H1 (cell line): ENCODE results near the gene OPN1MW2. TPM values are rescaled to one million over a fixed set of nuclear protein-coding genes. Genes with fewer than 3 reads are reported as not detected.
"Not testable (repeated sequence)": the region's sequence is repeated elsewhere in the genome, so short reads cannot be mapped to it uniquely, and the experiment has no call there.

Experiments
- CTCF ChIA-PET: fragments of 300-600 bp; sonication (Branson Sonifier 250); formaldehyde crosslinking; loops from one replicate; lab custom pipeline; 2021; ENCODE audit not compliant: partially characterized antibody; lab: Charles Lee
- POLR2A ChIA-PET: fragments of 300-600 bp; sonication (Branson Sonifier 250); formaldehyde crosslinking; loops from one replicate; lab custom pipeline; 2021; ENCODE audit warnings: inconsistent platforms; ENCODE audit not compliant: partially characterized antibody; lab: Charles Lee
- DNase-seq, 2 experiments: peaks; one replicate each; pipeline versions ENCODE4 v3.0.0 to v3.0.0-alpha.2; 2010 to 2022; ENCODE audit warnings: low spot score in 2 of 2, low read depth in 1 of 2, mixed read lengths in 1 of 2
- FAIRE-seq: peaks from 2 replicates; lab custom pipeline; 2011; peaks lifted over from hg19 to GRCh38; lab: Jason Lieb, UNC
- H2AFZ ChIP-seq: 2 replicates; pipeline ENCODE4 v1.8.1; 2012; ENCODE audit warnings: low read length, inconsistent platforms
- H2AK5ac ChIP-seq: 2 replicates; pipeline ENCODE4 v1.6.1; 2013; ENCODE audit warnings: low read depth, low read length
- H2BK120ac ChIP-seq: replicated peaks from 2 replicates; pipeline ENCODE3; 2013; ENCODE audit warnings: low read depth, low read length, inconsistent platforms
- H2BK12ac ChIP-seq: 2 replicates; pipeline ENCODE4 v1.6.1; 2013; ENCODE audit warnings: low read depth, low read length
- H2BK15ac ChIP-seq: 2 replicates; pipeline ENCODE4 v1.6.1; 2013; ENCODE audit warnings: low read length
- H2BK20ac ChIP-seq: 2 replicates; pipeline ENCODE4 v1.6.1; 2013; ENCODE audit warnings: low read length
- H2BK5ac ChIP-seq: 2 replicates; pipeline ENCODE4 v1.6.1; 2013; ENCODE audit warnings: low read depth, low read length
- H3K14ac ChIP-seq: 2 replicates; pipeline ENCODE4 v1.6.1; 2013; ENCODE audit warnings: inconsistent platforms; ENCODE audit not compliant: insufficient read length
- H3K18ac ChIP-seq: 2 replicates; pipeline ENCODE4 v1.6.1; 2013; ENCODE audit warnings: low read length; ENCODE audit errors: extremely low read depth
- H3K23ac ChIP-seq: 2 replicates; pipeline ENCODE4 v1.6.1; 2013; ENCODE audit warnings: inconsistent platforms; ENCODE audit not compliant: insufficient read length
- H3K23me2 ChIP-seq: 2 replicates; pipeline ENCODE4 v1.6.1; 2013; ENCODE audit warnings: low read depth, low read length
- H3K27ac ChIP-seq: 2 replicates; pipeline ENCODE4 v1.6.1; 2011; ENCODE audit warnings: low read depth, low read length, inconsistent platforms
- H3K27me3 ChIP-seq, 4 experiments: replicated peaks in 1 of 4; 1 replicate in 1 of 4; 2 replicates in 3 of 4; pipeline versions ENCODE4 v1.6.1 to v1.8.1; 2011 to 2013; ENCODE audit warnings: low read length in 3 of 4, mild to moderate bottlenecking in 3 of 4, inconsistent platforms in 2 of 4, mixed read lengths in 2 of 4, moderate library complexity in 1 of 4; ENCODE audit not compliant: control insufficient read depth in 3 of 4, insufficient read depth in 3 of 4; ENCODE audit errors: extremely low read depth in 1 of 4
- H3K36me3 ChIP-seq, 4 experiments: 2 replicates each; pipeline versions ENCODE4 v1.6.1 to v1.8.1; 2011 to 2013; ENCODE audit warnings: mild to moderate bottlenecking in 4 of 4, low read length in 3 of 4, moderate library complexity in 2 of 4, control low read depth in 1 of 4, inconsistent platforms in 1 of 4; ENCODE audit not compliant: insufficient read depth in 4 of 4, control insufficient read depth in 2 of 4
- H3K4ac ChIP-seq: replicated peaks from 2 replicates; pipeline ENCODE3; 2013; ENCODE audit warnings: low read length, low read depth, mixed read lengths, inconsistent platforms; ENCODE audit not compliant: insufficient read length
- H3K4me1 ChIP-seq, 4 experiments: replicated peaks in 1 of 4; 1 replicate in 1 of 4; 2 replicates in 3 of 4; pipeline versions ENCODE4 v1.6.1 to v1.8.1; 2011 to 2013; ENCODE audit warnings: low read length in 3 of 4, inconsistent platforms in 2 of 4, mixed read lengths in 1 of 4; ENCODE audit not compliant: insufficient read depth in 4 of 4, control insufficient read depth in 3 of 4
- H3K4me2 ChIP-seq, 2 experiments: 2 replicates each; pipeline versions ENCODE4 v1.6.1 to v1.8.1; 2011 to 2013; ENCODE audit warnings: low read depth in 2 of 2, low read length in 2 of 2, control low read depth in 1 of 2, inconsistent platforms in 1 of 2, mild to moderate bottlenecking in 1 of 2; ENCODE audit not compliant: insufficient read depth in 1 of 2
- H3K4me3 ChIP-seq, 4 experiments: fragments of 200-600, 300-600 bp in 1 of 4; sonication (generic), shearing (Covaris generic), sonication (Bioruptor Twin) in 1 of 4; 2 replicates each; pipeline versions ENCODE4 v1.5.1 to v1.8.1; 2011 to 2016; ENCODE audit warnings: low read length in 4 of 4, low read depth in 3 of 4, control low read depth in 2 of 4, inconsistent platforms in 2 of 4, mild to moderate bottlenecking in 2 of 4, mixed read lengths in 1 of 4, moderate library complexity in 1 of 4; ENCODE audit not compliant: insufficient read depth in 2 of 4; ENCODE audit errors: extremely low read depth in 1 of 4
- H3K56ac ChIP-seq: replicated peaks from 2 replicates; pipeline ENCODE3; 2013; ENCODE audit warnings: low read depth, mild to moderate bottlenecking, mixed read lengths, low read length, inconsistent platforms; ENCODE audit not compliant: insufficient read length
- H3K79me1 ChIP-seq: 2 replicates; pipeline ENCODE4 v1.6.1; 2013; ENCODE audit warnings: low read depth, low read length, control low read depth
- H3K79me2 ChIP-seq, 2 experiments: 2 replicates each; pipeline versions ENCODE4 v1.6.1 to v1.8.1; 2012 to 2013; ENCODE audit warnings: low read length in 2 of 2, mild to moderate bottlenecking in 2 of 2, inconsistent platforms in 1 of 2; ENCODE audit not compliant: insufficient read depth in 2 of 2, control insufficient read depth in 1 of 2
- H3K9ac ChIP-seq, 4 experiments: replicated peaks in 1 of 4; 1 replicate in 1 of 4; 2 replicates in 3 of 4; pipeline versions ENCODE4 v1.6.1 to v1.8.1; 2011 to 2013; ENCODE audit warnings: low read depth in 3 of 4, low read length in 3 of 4, control low read depth in 2 of 4, mild to moderate bottlenecking in 2 of 4, moderate library complexity in 2 of 4, inconsistent platforms in 1 of 4; ENCODE audit errors: extremely low read depth in 1 of 4
- H3K9me3 ChIP-seq, 2 experiments: 2 replicates each; pipeline versions ENCODE4 v1.6.1 to v1.8.1; 2012 to 2013; ENCODE audit warnings: mild to moderate bottlenecking in 2 of 2, moderate library complexity in 2 of 2, control low read depth in 1 of 2, inconsistent platforms in 1 of 2, low read depth in 1 of 2, low read length in 1 of 2, mixed read lengths in 1 of 2; ENCODE audit not compliant: insufficient read depth in 2 of 2
- H4K20me1 ChIP-seq, 2 experiments: replicated peaks in 1 of 2; 2 replicates each; pipeline versions ENCODE3 to v1.8.1; 2011 to 2013; ENCODE audit warnings: inconsistent platforms in 2 of 2, low read length in 2 of 2, mild to moderate bottlenecking in 1 of 2; ENCODE audit not compliant: insufficient read depth in 2 of 2, control insufficient read depth in 1 of 2
- H4K5ac ChIP-seq: 2 replicates; pipeline ENCODE4 v1.6.1; 2013; ENCODE audit warnings: low read length, low read depth, mixed read lengths, inconsistent platforms; ENCODE audit not compliant: insufficient read length
- H4K8ac ChIP-seq: 2 replicates; pipeline ENCODE4 v1.8.0; 2013; ENCODE audit warnings: mild to moderate bottlenecking, moderate library complexity, low read length, inconsistent platforms; ENCODE audit not compliant: insufficient read depth; ENCODE audit errors: extremely low read depth
- H4K91ac ChIP-seq: replicated peaks from 2 replicates; pipeline ENCODE3; 2013; ENCODE audit warnings: low read length, mixed read lengths, inconsistent platforms; ENCODE audit not compliant: insufficient read length
- WGBS, 2 experiments: shearing (Covaris generic) in 1 of 2; methylation state at CpG; one replicate each; pipeline versions ENCODE4 v1.1.6 to v1.1.7; 2013 to 2015; ENCODE audit warnings: low lambda C conversion rate in 2 of 2, mixed read lengths in 2 of 2, inconsistent platforms in 1 of 2, low coverage in 1 of 2, missing lambda C conversion rate in 1 of 2; ENCODE audit not compliant: insufficient replicate concordance in 2 of 2, insufficient coverage in 1 of 2, insufficient read length in 1 of 2; ENCODE audit errors: extremely low coverage in 1 of 2, missing lambda C conversion rate in 1 of 2; 5-methylcytosine and 5-hydroxymethylcytosine counted together
- long read RNA-seq, 2 experiments: library from RNA in 1 of 2; library from capped mRNA in 1 of 2; stranded (forward); transcript quantifications; one replicate each; pipeline ENCODE4 v2.0.0, GENCODE V29; 2021; ENCODE audit warnings: inconsistent platforms in 1 of 2
- polyA minus RNA-seq, 3 experiments: library from RNA; depleted of rRNA, polyadenylated mRNA; stranded (reverse); fragments of >200 nt; gene quantifications; 1 replicate in 2 of 3; 2 replicates in 1 of 3; pipeline ENCODE4 v1.2.3, GENCODE V29; 2011
- polyA plus RNA-seq, 7 experiments: library from polyadenylated mRNA; depleted of rRNA in 3 of 7; stranded (reverse) in 5 of 7; unstranded in 2 of 7; fragments of >200 nt in 5 of 7; fragments of 200-250 nt in 2 of 7; gene quantifications; 1 replicate in 5 of 7; 2 replicates in 1 of 7; 4 replicates in 1 of 7; pipeline versions ENCODE4 v1.2.1 to v1.2.3, GENCODE V29; 2011 to 2013; ENCODE audit warnings: missing spikeins in 2 of 7, mixed read lengths in 2 of 7
- total RNA-seq: library from RNA; stranded (reverse); fragmentation: NEBNext Ultra II Directional; extraction: Animal tissue kit (Norgen Biotek cat#: 25700); gene quantifications from 2 replicates; pipeline ENCODE4 v1.2.1, GENCODE V29; 2021

Gene OPN1MW2
- total RNA-seq (not detected in 2 replicates), polyA plus RNA-seq (2011; rRNA removed) (not detected in 2 replicates), polyA minus RNA-seq (2011; rRNA and poly(A)+ RNA removed) (not detected in 2 replicates)
- not detected for polyA plus RNA-seq (2011; cell fraction: cytosol; rRNA removed)
- polyA plus RNA-seq (2011; cell fraction: nucleus; rRNA removed), result not detected
- polyA plus RNA-seq (2012, experiment 1 of 2), result not detected in 4 replicates
- polyA plus RNA-seq (2012, experiment 2 of 2), result not detected
- not detected for polyA plus RNA-seq (2013, experiment 1 of 2)
- not detected for polyA plus RNA-seq (2013, experiment 2 of 2)
- not detected for polyA minus RNA-seq (2011; cell fraction: cytosol; rRNA and poly(A)+ RNA removed)
- not detected for polyA minus RNA-seq (2011; cell fraction: nucleus; rRNA and poly(A)+ RNA removed)
- long read RNA-seq, experiment 1, result 0 reads
- long read RNA-seq, experiment 2, result 0 reads

DNA sequence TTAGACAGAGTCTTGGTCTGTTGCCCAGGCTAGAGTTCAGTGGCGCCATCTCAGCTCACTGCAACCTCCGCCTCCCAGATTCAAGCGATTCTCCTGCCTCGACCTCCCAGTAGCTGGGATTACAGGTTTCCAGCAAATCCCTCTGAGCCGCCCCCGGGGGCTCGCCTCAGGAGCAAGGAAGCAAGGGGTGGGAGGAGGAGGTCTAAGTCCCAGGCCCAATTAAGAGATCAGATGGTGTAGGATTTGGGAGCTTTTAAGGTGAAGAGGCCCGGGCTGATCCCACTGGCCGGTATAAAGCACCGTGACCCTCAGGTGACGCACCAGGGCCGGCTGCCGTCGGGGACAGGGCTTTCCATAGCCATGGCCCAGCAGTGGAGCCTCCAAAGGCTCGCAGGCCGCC lies at the start of gene OPN1MW2:
Gene OPN1MW2, plus strand, starts transcription at position 301 of the 400 bp plus-strand sequence. Its CDS starts 60 bp downstream, at position 361.
- H3K79me2 ChIP-seq, H3K4me1 ChIP-seq, H2BK20ac ChIP-seq, H3K23ac ChIP-seq, H2AK5ac ChIP-seq, H4K91ac ChIP-seq, DNase-seq, H3K4me3 ChIP-seq, CTCF ChIA-PET, H4K20me1 ChIP-seq, H3K56ac ChIP-seq, H3K14ac ChIP-seq, H2BK120ac ChIP-seq, H3K9ac ChIP-seq, H2AFZ ChIP-seq, H3K4me2 ChIP-seq, H3K23me2 ChIP-seq, H3K18ac ChIP-seq, FAIRE-seq, POLR2A ChIA-PET, H3K27ac ChIP-seq, H3K4ac ChIP-seq, H2BK12ac ChIP-seq, H2BK15ac ChIP-seq, H4K8ac ChIP-seq, H4K5ac ChIP-seq, H3K27me3 ChIP-seq, H2BK5ac ChIP-seq, H3K9me3 ChIP-seq, H3K79me1 ChIP-seq, H3K36me3 ChIP-seq: not testable (repeated sequence)
- WGBS, 2 experiments, result no CpG with 5 or more reads among the region's 16 CpGs

DNA sequence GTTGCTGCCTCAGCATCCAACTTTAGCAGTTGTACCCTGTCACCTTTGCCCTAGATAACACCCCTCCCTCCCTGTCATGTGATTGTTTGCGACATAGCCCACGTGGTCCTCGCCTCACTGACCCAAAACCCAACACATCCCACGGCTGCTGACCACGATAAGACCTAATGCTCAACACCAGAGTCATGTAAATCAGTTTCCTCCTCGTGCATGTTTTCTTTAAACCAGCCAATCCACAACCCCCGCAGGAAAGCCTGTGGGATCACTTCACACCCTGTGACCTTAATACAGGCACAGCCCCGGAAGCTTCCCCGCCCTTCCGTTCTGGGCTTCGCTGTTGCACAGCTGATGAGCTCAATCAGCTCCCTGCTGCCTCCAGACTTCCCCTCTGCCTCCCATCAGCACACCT lies 47.0 kb upstream of the OPN1MW2 start:
- H2AK5ac ChIP-seq, DNase-seq, H3K79me2 ChIP-seq, H2BK15ac ChIP-seq, H3K14ac ChIP-seq, POLR2A ChIA-PET, H4K91ac ChIP-seq, H3K4me1 ChIP-seq, H2BK20ac ChIP-seq, H3K4me3 ChIP-seq, CTCF ChIA-PET, H3K23me2 ChIP-seq, H3K27ac ChIP-seq, H4K8ac ChIP-seq, H3K23ac ChIP-seq, H2BK12ac ChIP-seq, H3K79me1 ChIP-seq, FAIRE-seq, H3K4me2 ChIP-seq, H3K9me3 ChIP-seq, H2AFZ ChIP-seq, H3K4ac ChIP-seq, H4K5ac ChIP-seq, H3K18ac ChIP-seq, H3K27me3 ChIP-seq, H3K9ac ChIP-seq, H4K20me1 ChIP-seq, H3K36me3 ChIP-seq, H2BK5ac ChIP-seq, H3K56ac ChIP-seq, H2BK120ac ChIP-seq: not testable (repeated sequence)
- WGBS, 2 experiments, result no CpG with 5 or more reads among the region's 11 CpGs
